Measurements from ENCODE around the gene TMEM238L. TPM values are rescaled to one million over a fixed set of nuclear protein-coding genes. Genes with fewer than 3 reads are reported as not detected.

Gene TMEM238L
- total and polyA plus RNA-seq, 2 of the 4 experiments (the other 2 are of a cell fraction) = not detected

- Histone ChIP-seq H2AK9ac (replicated peaks; ENCODE audit: low read depth, low read length, poor library complexity) (no peak overlapping the region), H3K4me3 (ENCODE audit: insufficient read depth, low read depth, low read length) (no peak overlapping the region), H4K20me1 (ENCODE audit: insufficient read depth, low read length) (no peaks in the 10 kb centered on the region), H3K36me3 (ENCODE audit: control insufficient read depth, insufficient read depth, low read length) (no peaks in the 10 kb centered on the region), H4K91ac (ENCODE audit: insufficient read depth, low read depth, low read length) (no peak overlapping the region), H3K27me3 (ENCODE audit: control insufficient read depth, insufficient read depth, low read length) (no peaks in the 10 kb centered on the region; the same call in 1 of the 2 replicates), H3K79me1 (ENCODE audit: low read depth in 1 of 2, low read length in 2 of 2) (no peaks in the 10 kb centered on the region), H3K27ac (ENCODE audit: insufficient read depth, low read length) (no peak overlapping the region), H4K5ac (ENCODE audit: low read depth, low read length) (no peak overlapping the region), H2BK20ac (ENCODE audit: low read depth, low read length) (no peak overlapping the region), H3K9me1 (ENCODE audit: insufficient read depth, low read length) (no peaks in the 10 kb centered on the region), H3K18ac (ENCODE audit: low read depth, low read length) (no peak overlapping the region), H3K4me2 (ENCODE audit: low read depth, low read length) (no peak overlapping the region), H3K9ac (ENCODE audit: low read depth, low read length) (no peak overlapping the region), H2BK15ac (ENCODE audit: low read depth, low read length) (no peak overlapping the region), H3K14ac (replicated peaks; ENCODE audit: low read depth, low read length) (no peak overlapping the region), H3K9me3 (ENCODE audit: control insufficient read depth, insufficient read depth, low read length) (no peaks in the 10 kb centered on the region), H4K8ac (ENCODE audit: low read depth in 2 of 2, low read length in 2 of 2) (no peak overlapping the region), H3K56ac (ENCODE audit: extremely low read depth, insufficient read depth, low read length) (no peak overlapping the region), H2BK120ac (ENCODE audit: low read depth, low read length) (no peak overlapping the region), H2BK5ac (ENCODE audit: low read depth, low read length, poor library complexity, severe bottlenecking) (no peak overlapping the region), H3K23ac (ENCODE audit: low read depth, low read length) (no peak overlapping the region), H2AFZ (replicated peaks; ENCODE audit: low read length, poor library complexity) (no peak overlapping the region), H2AK5ac (ENCODE audit: low read depth, low read length) (no peak overlapping the region), H3K4me1 (ENCODE audit: control insufficient read depth, insufficient read depth, low read length) (no peaks in the 10 kb centered on the region), H3K4ac (ENCODE audit: low read depth, low read length) (no peak overlapping the region)
- ChIA-PET POLR2A (ENCODE audit: unreplicated experiment) (no interaction called here), CTCF (interaction anchor here (0.8 kb wide), 1 partner anchor 12 kb away, joined by 3 read pairs; no protein-coding TSS in a partner anchor)
- DNase-seq = no peak
- in situ Hi-C loops (cut with MboI; ENCODE audit: low sequenced_read_pairs) (no loop called here), dilution Hi-C loops (cut with HindIII; ENCODE audit: low sequenced_read_pairs, unreplicated experiment) (no loop called here), intact Hi-C loops (cut with micrococcal nuclease) (no loop called here)
- TF ChIP-seq, protein P1, sequence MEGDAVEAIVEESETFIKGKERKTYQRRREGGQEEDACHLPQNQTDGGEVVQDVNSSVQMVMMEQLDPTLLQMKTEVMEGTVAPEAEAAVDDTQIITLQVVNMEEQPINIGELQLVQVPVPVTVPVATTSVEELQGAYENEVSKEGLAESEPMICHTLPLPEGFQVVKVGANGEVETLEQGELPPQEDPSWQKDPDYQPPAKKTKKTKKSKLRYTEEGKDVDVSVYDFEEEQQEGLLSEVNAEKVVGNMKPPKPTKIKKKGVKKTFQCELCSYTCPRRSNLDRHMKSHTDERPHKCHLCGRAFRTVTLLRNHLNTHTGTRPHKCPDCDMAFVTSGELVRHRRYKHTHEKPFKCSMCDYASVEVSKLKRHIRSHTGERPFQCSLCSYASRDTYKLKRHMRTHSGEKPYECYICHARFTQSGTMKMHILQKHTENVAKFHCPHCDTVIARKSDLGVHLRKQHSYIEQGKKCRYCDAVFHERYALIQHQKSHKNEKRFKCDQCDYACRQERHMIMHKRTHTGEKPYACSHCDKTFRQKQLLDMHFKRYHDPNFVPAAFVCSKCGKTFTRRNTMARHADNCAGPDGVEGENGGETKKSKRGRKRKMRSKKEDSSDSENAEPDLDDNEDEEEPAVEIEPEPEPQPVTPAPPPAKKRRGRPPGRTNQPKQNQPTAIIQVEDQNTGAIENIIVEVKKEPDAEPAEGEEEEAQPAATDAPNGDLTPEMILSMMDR (conservative IDR thresholded peaks at IDR 0.05; ENCODE audit: low read depth, low read length) = no peak
- TF ChIP-seq RCOR1 (IDR thresholded peaks at IDR 0.05; ENCODE audit: insufficient replicate concordance, low read length) (no peak), NFE2L2 (IDR thresholded peaks at IDR 0.05; ENCODE audit: low read depth, low read length) (no peak), FOS (IDR thresholded peaks at IDR 0.05; ENCODE audit: low read depth, low read length) (no peak), CHD1 (IDR thresholded peaks at IDR 0.05; ENCODE audit: low read depth, low read length) (no peak), USF2 (IDR thresholded peaks at IDR 0.05; ENCODE audit: low read depth, low read length) (no peak), SMC3 (IDR thresholded peaks at IDR 0.05; ENCODE audit: low read depth, low read length) (no peak), POLR2A (IDR thresholded peaks at IDR 0.05; ENCODE audit: low read depth, low read length) (no peak), ELK1 (IDR thresholded peaks at IDR 0.05; ENCODE audit: borderline replicate concordance, low read depth, low read length) (no peak), MAFK (IDR thresholded peaks at IDR 0.05; ENCODE audit: low read depth, low read length) (no peak)
- WGBS, 2 experiments (ENCODE audit: extremely low coverage in 2 of 2, insufficient read length in 1 of 2) = no CpG with 5 or more reads among the region's 2 CpGs
- BruUV-seq (replicated peaks) = no TSS peak
- no peak for ATAC-seq (ENCODE audit: low read depth)
Observed at GRCh38 chr17:10761281-10761680, 42.6 kb downstream of the TMEM238L start.

Data from IMR-90 (cell line).